ENCODE data around the gene GTSE1. TPM values are rescaled to one million over a fixed set of nuclear protein-coding genes. Genes with fewer than 3 reads are reported as not detected.

The GTSE1 gene
- total and polyA plus RNA-seq, 2 of the 13 experiments (the other 11 are each of a cell fraction or from before 2014, with no cell fraction given), result 10.7 to 13.5 TPM

DNA sequence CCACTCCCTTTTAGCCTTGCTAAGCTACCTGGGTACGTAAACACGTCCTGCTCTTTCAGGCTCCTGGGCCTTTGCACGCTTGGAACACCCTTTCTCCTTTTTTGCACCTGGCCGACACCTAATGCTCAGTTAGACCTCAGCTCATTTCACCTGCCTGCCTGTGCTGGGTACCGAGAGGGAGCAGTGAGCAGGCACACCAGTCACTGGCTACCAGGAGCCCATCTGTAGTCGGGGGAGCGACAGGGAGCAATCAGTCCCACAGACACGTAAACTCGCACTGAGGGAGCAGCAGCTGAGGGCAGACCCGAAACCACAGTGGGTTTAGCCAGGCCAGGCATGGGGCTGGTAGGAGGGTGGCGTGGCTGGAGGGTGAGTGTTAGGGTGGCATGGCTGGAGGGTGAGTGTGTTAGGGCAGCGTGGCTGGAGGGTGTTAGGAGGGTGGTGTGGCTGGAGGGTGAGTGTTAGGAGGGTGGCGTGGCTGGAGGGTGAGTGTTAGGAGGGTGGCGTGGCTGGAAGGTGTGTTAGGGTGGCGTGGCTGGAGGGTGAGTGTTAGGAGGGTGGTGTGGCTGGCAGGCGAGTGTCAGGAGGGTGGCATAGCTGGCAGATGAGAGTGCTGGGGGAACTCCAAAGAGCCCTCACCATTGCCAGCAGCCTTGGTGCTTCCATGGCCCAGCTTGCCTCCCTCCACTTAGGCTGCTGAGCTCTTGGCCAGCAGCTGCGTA lies 6.4 kb upstream of the GTSE1 start:
- no peak overlapping the region for H3K4me2 ChIP-seq (ENCODE audit: low read depth, low read length)
- POLR2A ChIA-PET, result interaction anchor here (1.1 to 2.7 kb wide), 3 partner anchors 10 to 22 kb away, joined by 3 to 9 read pairs (median 8); partner anchors contain the start of gene TTC38

More for the DNA sequence above, 6.4 kb upstream of the GTSE1 start:
- FAIRE-seq (no peak), DNase-seq (ENCODE audit: low spot score) (no peak), ATAC-seq (no peak)
- Histone ChIP-seq H3K9me3 (ENCODE audit: low read length) (no peaks in the 10 kb centered on the region), H2AFZ (ENCODE audit: low read length) (no peak overlapping the region), H4K20me1 (ENCODE audit: insufficient read depth, low read length) (no peaks in the 10 kb centered on the region), H3K36me3 (replicated peaks in 1 of 2; ENCODE audit: control insufficient read depth in 1 of 2, insufficient read depth in 2 of 2, low read length in 2 of 2) (peaks cover 36 to 67% of the 10 kb centered on the region in 2 experiments), H3K4me1 (ENCODE audit: insufficient read depth, low read length) (peaks cover 2% of the 10 kb centered on the region), H3K27ac (ENCODE audit: extremely low read length, insufficient read depth, low read length) (no peak overlapping the region), H3K27me3 (ENCODE audit: control insufficient read depth in 1 of 2, insufficient read depth in 2 of 2, low read length in 2 of 2) (no peaks in the 10 kb centered on the region), H3K79me2 (ENCODE audit: insufficient read depth, low read length) (no peaks in the 10 kb centered on the region), H3K4me3 (replicated peaks in 1 of 3; ENCODE audit: insufficient read depth in 1 of 3, low read depth in 2 of 3, low read length in 3 of 3) (no peak overlapping the region), H3K9ac (ENCODE audit: insufficient read depth, low read depth, low read length) (no peak overlapping the region)
- 0 out of 2 replicates have a peak, but pooled peaks have one; percentile 44 for TF ChIP-seq HNRNPL (IDR thresholded peaks at IDR 0.05; ENCODE audit: low read depth, low read length)
- TF ChIP-seq ZNF260 (CRISPR knock-in tag; IDR thresholded peaks at IDR 0.05; ENCODE audit: borderline replicate concordance, low read depth), result no peak
- TF ChIP-seq ARHGAP35 (CRISPR knock-in tag; IDR thresholded peaks at IDR 0.05; ENCODE audit: borderline replicate concordance), result no peak
- no peak for TF ChIP-seq GZF1 (CRISPR knock-in tag; IDR thresholded peaks at IDR 0.05)
- TF ChIP-seq POLR2A (IDR thresholded peaks at IDR 0.05; ENCODE audit: insufficient read depth in 1 of 2, low read depth in 2 of 2, low read length in 2 of 2), result peak in 1 of 2 experiments; percentile 39; a peak in 1 of 4 replicates
- TF ChIP-seq POLR2AphosphoS5 (IDR thresholded peaks at IDR 0.05; ENCODE audit: low read depth, low read length), result peak; percentile 42; the same call in 1 of the 2 replicates
- peak; percentile 38 for TF ChIP-seq HNRNPH1 (optimal IDR thresholded peaks at IDR 0.05; ENCODE audit: low read depth, low read length)
- TF ChIP-seq RBM22 (optimal IDR thresholded peaks at IDR 0.05; ENCODE audit: low read length), result peak; percentile 34
- TF ChIP-seq, protein P1, sequence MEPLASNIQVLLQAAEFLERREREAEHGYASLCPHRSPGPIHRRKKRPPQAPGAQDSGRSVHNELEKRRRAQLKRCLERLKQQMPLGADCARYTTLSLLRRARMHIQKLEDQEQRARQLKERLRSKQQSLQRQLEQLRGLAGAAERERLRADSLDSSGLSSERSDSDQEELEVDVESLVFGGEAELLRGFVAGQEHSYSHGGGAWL (CRISPR knock-in tag; IDR thresholded peaks at IDR 0.05), result no peak
- TF ChIP-seq, protein P2, sequence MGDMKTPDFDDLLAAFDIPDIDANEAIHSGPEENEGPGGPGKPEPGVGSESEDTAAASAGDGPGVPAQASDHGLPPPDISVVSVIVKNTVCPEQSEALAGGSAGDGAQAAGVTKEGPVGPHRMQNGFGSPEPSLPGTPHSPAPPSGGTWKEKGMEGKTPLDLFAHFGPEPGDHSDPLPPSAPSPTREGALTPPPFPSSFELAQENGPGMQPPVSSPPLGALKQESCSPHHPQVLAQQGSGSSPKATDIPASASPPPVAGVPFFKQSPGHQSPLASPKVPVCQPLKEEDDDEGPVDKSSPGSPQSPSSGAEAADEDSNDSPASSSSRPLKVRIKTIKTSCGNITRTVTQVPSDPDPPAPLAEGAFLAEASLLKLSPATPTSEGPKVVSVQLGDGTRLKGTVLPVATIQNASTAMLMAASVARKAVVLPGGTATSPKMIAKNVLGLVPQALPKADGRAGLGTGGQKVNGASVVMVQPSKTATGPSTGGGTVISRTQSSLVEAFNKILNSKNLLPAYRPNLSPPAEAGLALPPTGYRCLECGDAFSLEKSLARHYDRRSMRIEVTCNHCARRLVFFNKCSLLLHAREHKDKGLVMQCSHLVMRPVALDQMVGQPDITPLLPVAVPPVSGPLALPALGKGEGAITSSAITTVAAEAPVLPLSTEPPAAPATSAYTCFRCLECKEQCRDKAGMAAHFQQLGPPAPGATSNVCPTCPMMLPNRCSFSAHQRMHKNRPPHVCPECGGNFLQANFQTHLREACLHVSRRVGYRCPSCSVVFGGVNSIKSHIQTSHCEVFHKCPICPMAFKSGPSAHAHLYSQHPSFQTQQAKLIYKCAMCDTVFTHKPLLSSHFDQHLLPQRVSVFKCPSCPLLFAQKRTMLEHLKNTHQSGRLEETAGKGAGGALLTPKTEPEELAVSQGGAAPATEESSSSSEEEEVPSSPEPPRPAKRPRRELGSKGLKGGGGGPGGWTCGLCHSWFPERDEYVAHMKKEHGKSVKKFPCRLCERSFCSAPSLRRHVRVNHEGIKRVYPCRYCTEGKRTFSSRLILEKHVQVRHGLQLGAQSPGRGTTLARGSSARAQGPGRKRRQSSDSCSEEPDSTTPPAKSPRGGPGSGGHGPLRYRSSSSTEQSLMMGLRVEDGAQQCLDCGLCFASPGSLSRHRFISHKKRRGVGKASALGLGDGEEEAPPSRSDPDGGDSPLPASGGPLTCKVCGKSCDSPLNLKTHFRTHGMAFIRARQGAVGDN (CRISPR knock-in tag; IDR thresholded peaks at IDR 0.05), result 0 out of 2 replicates have a peak, but pooled peaks have one; percentile 14
- no peak for TF ChIP-seq ZSCAN22 (CRISPR knock-in tag; IDR thresholded peaks at IDR 0.05)
- TF ChIP-seq ZNF331 (CRISPR knock-in tag; IDR thresholded peaks at IDR 0.05), result no peak
- TF ChIP-seq NKX3-1 (CRISPR knock-in tag; IDR thresholded peaks at IDR 0.05), result no peak
- TF ChIP-seq ZNF569 (CRISPR knock-in tag; IDR thresholded peaks at IDR 0.05; ENCODE audit: borderline replicate concordance), result no peak
- CTCF ChIA-PET (ENCODE audit: low intra/inter-chr PET ratio, low total read pairs), result no interaction called here
- BruUV-seq (replicated peaks), result no TSS peak
- WGBS (ENCODE audit: low lambda C conversion rate), result 98% methylated on average over 17 of the region's 17 CpGs
- intact Hi-C loops (cut with micrococcal nuclease; ENCODE audit: unreplicated experiment) (no loop called here), in situ Hi-C loops (cut with HindIII; ENCODE audit: extremely low pct_ligation_motif_present, low pct_unique_long_range_greater_than_20kb) (no loop called here)

Data from HepG2 (cell line).